HepG2 (cell line): ENCODE measurements around the gene PSD. TPM values are rescaled to one million over a fixed set of nuclear protein-coding genes. Genes with fewer than 3 reads are reported as not detected.

Experiments
- ARNT2 ChIP-seq: sonication (generic); formaldehyde crosslinking; IDR thresholded peaks from 2 replicates; pipeline ENCODE4 v1.8.0; 2022; ENCODE audit warnings: mild to moderate bottlenecking, low read depth, missing genetic modification reagents, moderate library complexity
- ARNTL ChIP-seq: sonication (generic); formaldehyde crosslinking; IDR thresholded peaks from 2 replicates; pipeline ENCODE4 v1.4.0; 2020; ENCODE audit warnings: mild to moderate bottlenecking, missing genetic modification reagents
- BCL3 ChIP-seq: sonication (generic); formaldehyde crosslinking; IDR thresholded peaks from 2 replicates; pipeline ENCODE4 v1.5.1; 2020; ENCODE audit warnings: mild to moderate bottlenecking, missing genetic modification reagents, moderate library complexity
- CAMTA2 ChIP-seq: sonication (generic); formaldehyde crosslinking; IDR thresholded peaks from 2 replicates; pipeline ENCODE4 v1.4.0; 2020; ENCODE audit warnings: mild to moderate bottlenecking, missing genetic modification reagents, borderline replicate concordance
- ERF ChIP-seq: IDR thresholded peaks from 2 replicates; pipeline ENCODE4 v1.6.1; 2018; ENCODE audit warnings: missing biosample characterization, missing genetic modification reagents
- GZF1 ChIP-seq: sonication (generic); formaldehyde crosslinking; IDR thresholded peaks from 2 replicates; pipeline ENCODE4 v1.5.1; 2020; ENCODE audit warnings: mild to moderate bottlenecking, missing genetic modification reagents
- HOXA3 ChIP-seq: sonication (generic); formaldehyde crosslinking; IDR thresholded peaks from 2 replicates; pipeline ENCODE4 v1.5.0; 2020; ENCODE audit warnings: missing genetic modification reagents
- JARID2 ChIP-seq: sonication (generic); formaldehyde crosslinking; IDR thresholded peaks from 2 replicates; pipeline ENCODE4 v1.8.1; 2023; ENCODE audit warnings: missing genetic modification reagents, inconsistent platforms; ENCODE audit not compliant: insufficient replicate concordance
- KLF16 ChIP-seq, 2 experiments: sonication (generic) in 1 of 2; formaldehyde crosslinking in 1 of 2; IDR thresholded peaks; 2 replicates each; pipeline versions ENCODE4 v1.6.1 to v1.8.0; 2016 to 2023; ENCODE audit warnings: missing genetic modification reagents in 2 of 2, missing compliant biosample characterization in 1 of 2
- KLF6 ChIP-seq: IDR thresholded peaks from 2 replicates; pipeline ENCODE4 v1.8.0; 2016; ENCODE audit warnings: missing biosample characterization, missing genetic modification reagents
- MZF1 ChIP-seq: sonication (generic); formaldehyde crosslinking; IDR thresholded peaks from 2 replicates; pipeline ENCODE4 v1.8.1; 2023; ENCODE audit warnings: mild to moderate bottlenecking, missing genetic modification reagents, borderline replicate concordance
- NCOA1 ChIP-seq: sonication (generic); formaldehyde crosslinking; IDR thresholded peaks from 2 replicates; pipeline ENCODE4 v1.9.0; 2021; ENCODE audit warnings: missing genetic modification reagents
- NPAS2 ChIP-seq: sonication (generic); formaldehyde crosslinking; IDR thresholded peaks from 2 replicates; pipeline ENCODE4 v1.8.0; 2022; ENCODE audit warnings: mild to moderate bottlenecking, missing genetic modification reagents, borderline replicate concordance
- NR2F6 ChIP-seq, 2 experiments: IDR thresholded peaks; 2 replicates each; pipeline ENCODE4 v1.6.1; 2016; ENCODE audit warnings: antibody characterized with exemption in 1 of 2, mild to moderate bottlenecking in 1 of 2
- PTBP1 ChIP-seq: fragments of 200-400 bp; formaldehyde crosslinking; IDR thresholded peaks from 2 replicates; pipeline ENCODE4 v1.6.1; 2018; ENCODE audit warnings: low read length, low read depth; ENCODE audit not compliant: poor library complexity, severe bottlenecking
- REPIN1 ChIP-seq: sonication (generic); formaldehyde crosslinking; IDR thresholded peaks from 2 replicates; pipeline ENCODE4 v1.8.0; 2022; ENCODE audit warnings: missing genetic modification reagents, low read depth, mild to moderate bottlenecking, borderline replicate concordance
- RORA ChIP-seq: sonication (generic); formaldehyde crosslinking; IDR thresholded peaks from 2 replicates; pipeline ENCODE4 v1.5.0; 2020; ENCODE audit warnings: mild to moderate bottlenecking, missing genetic modification reagents, moderate library complexity
- SALL2 ChIP-seq: sonication (generic); formaldehyde crosslinking; IDR thresholded peaks from 2 replicates; pipeline ENCODE4 v1.8.1; 2023; ENCODE audit warnings: mild to moderate bottlenecking, missing genetic modification reagents, inconsistent platforms
- SIX1 ChIP-seq: sonication (generic); formaldehyde crosslinking; IDR thresholded peaks from 2 replicates; pipeline ENCODE4 v1.4.0; 2020; ENCODE audit warnings: missing genetic modification reagents, borderline replicate concordance
- SRY ChIP-seq: sonication (generic); formaldehyde crosslinking; IDR thresholded peaks from 2 replicates; pipeline ENCODE4 v1.8.0; 2022; ENCODE audit warnings: mild to moderate bottlenecking, missing genetic modification reagents
- THYN1 ChIP-seq: sonication (generic); formaldehyde crosslinking; IDR thresholded peaks from 2 replicates; pipeline ENCODE4 v1.8.1; 2023; ENCODE audit warnings: low read depth, mild to moderate bottlenecking, moderate library complexity, missing genetic modification reagents, borderline replicate concordance
- TMF1 ChIP-seq: sonication (generic); formaldehyde crosslinking; IDR thresholded peaks from 2 replicates; pipeline ENCODE4 v1.8.1; 2022; ENCODE audit warnings: low read depth, missing genetic modification reagents
- YEATS4 ChIP-seq: sonication (generic); formaldehyde crosslinking; IDR thresholded peaks from 2 replicates; pipeline ENCODE4 v1.4.0; 2020; ENCODE audit warnings: missing genetic modification reagents, borderline replicate concordance
- ZBTB39 ChIP-seq: sonication (generic); formaldehyde crosslinking; IDR thresholded peaks from 2 replicates; pipeline ENCODE4 v1.5.0; 2020; ENCODE audit warnings: missing genetic modification reagents
- ZNF138 ChIP-seq: sonication (generic); formaldehyde crosslinking; IDR thresholded peaks from 2 replicates; pipeline ENCODE4 v1.5.0; 2020; ENCODE audit warnings: mild to moderate bottlenecking, low read depth, missing genetic modification reagents
- ZNF235 ChIP-seq: sonication (generic); formaldehyde crosslinking; IDR thresholded peaks from 2 replicates; pipeline ENCODE4 v1.8.1; 2023; ENCODE audit warnings: mild to moderate bottlenecking, missing genetic modification reagents, borderline replicate concordance
- ZNF383 ChIP-seq: sonication (generic); formaldehyde crosslinking; IDR thresholded peaks from 2 replicates; pipeline ENCODE4 v1.4.0; 2020; ENCODE audit warnings: missing genetic modification reagents, mild to moderate bottlenecking, borderline replicate concordance
- ZNF501 ChIP-seq: sonication (generic); formaldehyde crosslinking; IDR thresholded peaks from 2 replicates; pipeline ENCODE4 v1.5.1; 2020; ENCODE audit warnings: mild to moderate bottlenecking, moderate library complexity, missing genetic modification reagents
- polyA plus RNA-seq, 8 experiments: library from polyadenylated mRNA; depleted of rRNA in 3 of 8; stranded (reverse) in 7 of 8; unstranded in 1 of 8; fragments of >200 nt; fragmentation: Illumina TruSeq in 4 of 8; extraction: Trizol in 4 of 8; gene quantifications; 2 replicates each; pipeline versions ENCODE4 v1.2.1 to v1.2.3, GENCODE V29; 2011 to 2016; ENCODE audit warnings: low read depth in 4 of 8, missing spikeins in 1 of 8, mixed read lengths in 1 of 8; ENCODE audit not compliant: insufficient read depth in 1 of 8
- total RNA-seq, 5 experiments: library from RNA; depleted of rRNA; stranded (reverse); fragments of >200 nt; fragmentation: Illumina TruSeq; extraction: Trizol; gene quantifications; 2 replicates each; pipeline ENCODE4 v1.2.3, GENCODE V29; 2016; ENCODE audit warnings: low read depth in 1 of 5

PSD gene
- total and polyA plus RNA-seq, 2 of the 13 experiments (the other 11 are each of a cell fraction or from before 2014, with no cell fraction given): 0.35 to 0.58 TPM

- TF ChIP-seq ZNF383: no peak
- no peak for TF ChIP-seq ZNF235 (CRISPR knock-in tag)
- 0 out of 2 replicates have a peak, but pooled peaks have one; percentile 49 for TF ChIP-seq REPIN1 (CRISPR knock-in tag)
- TF ChIP-seq TMF1 (CRISPR knock-in tag): peak; percentile 79; the same call in 1 of the 2 replicates
- TF ChIP-seq CAMTA2 (CRISPR knock-in tag): no peak
- TF ChIP-seq MZF1 (CRISPR knock-in tag): no peak
- TF ChIP-seq PTBP1: no peak
- no peak for TF ChIP-seq RORA (CRISPR knock-in tag)
- no peak for TF ChIP-seq SIX1 (CRISPR knock-in tag)
- no peak for TF ChIP-seq NPAS2 (CRISPR knock-in tag)
- TF ChIP-seq GZF1 (CRISPR knock-in tag): no peak
- TF ChIP-seq ZBTB39 (CRISPR knock-in tag): no peak; the same call in 1 of the 2 replicates
- peak; percentile 65; the same call in 1 of the 2 replicates for TF ChIP-seq BCL3 (CRISPR knock-in tag)
- TF ChIP-seq ZNF501 (CRISPR knock-in tag): no peak
- TF ChIP-seq KLF6 (CRISPR knock-in tag): peak; percentile 45; the same call in 1 of the 2 replicates
- TF ChIP-seq ZNF138 (CRISPR knock-in tag): peak; percentile 82
- TF ChIP-seq ARNT2 (CRISPR knock-in tag): peak; percentile 86; the same call in 1 of the 2 replicates
- no peak for TF ChIP-seq THYN1
- TF ChIP-seq YEATS4: peak; percentile 96
- TF ChIP-seq NR2F6 (IDR thresholded peaks at IDR 0.05): no peak
- no peak for TF ChIP-seq NR2F6 (CRISPR knock-in tag; IDR thresholded peaks at IDR 0.05)
- TF ChIP-seq ERF (CRISPR knock-in tag): no peak
- TF ChIP-seq HOXA3 (CRISPR knock-in tag): peak; percentile 88
- TF ChIP-seq NCOA1: no peak
- peak; percentile 91 for TF ChIP-seq ARNTL
- peak; percentile 92; the same call in 1 of the 2 replicates for TF ChIP-seq SRY (CRISPR knock-in tag)
- TF ChIP-seq JARID2 (CRISPR knock-in tag): no peak
- no peak for TF ChIP-seq KLF16 (CRISPR knock-in tag; IDR thresholded peaks at IDR 0.05)
- 0 out of 2 replicates have a peak, but pooled peaks have one; percentile 23 for TF ChIP-seq SALL2
These were observed 32.0 kb upstream of the PSD start (continued) for GRCh38 chr10:102450374-102451104.
